Measurements from ENCODE around the gene C1QTNF12.
A peak's percentile ranks its signal among the peaks of the same experiment; 100 is the strongest.

C1QTNF12 gene

GRCh38 chr1:1246577-1247340 lies at the start of gene C1QTNF12:
Gene C1QTNF12 (minus strand): TSS chr1:1246722. CDS start chr1:1246690, 32 bp downstream.
- Histone ChIP-seq H3K4me1 (ENCODE audit: control insufficient read depth, insufficient read depth, low read length) (no peaks in the 10 kb centered on the region), H3K9me3 (ENCODE audit: control insufficient read depth, low read length) (no peaks in the 10 kb centered on the region), H3K36me3 (ENCODE audit: control insufficient read depth, insufficient read depth, low read length, severe bottlenecking) (no peaks in the 10 kb centered on the region), H3K27me3 (replicated peaks; ENCODE audit: control insufficient read depth, insufficient read depth, low read length) (no peaks in the 10 kb centered on the region), H3K9ac (ENCODE audit: low read length) (no peak within 1 kb of the TSS), H3K4me3 (ENCODE audit: low read length) (no peak within 1 kb of the TSS)
- DNase-seq (ENCODE audit: low read depth): no peak

GRCh38 chr1:1295154-1295923 lies 48.8 kb upstream of the C1QTNF12 start:
- Histone ChIP-seq H3K36me3 (ENCODE audit: control insufficient read depth, insufficient read depth, low read length, severe bottlenecking) (peaks cover 9% of the 10 kb centered on the region), H3K4me1 (ENCODE audit: control insufficient read depth, insufficient read depth, low read length) (no peaks in the 10 kb centered on the region), H3K9ac (ENCODE audit: low read length) (no peak overlapping the region), H3K4me3 (ENCODE audit: low read length) (no peak overlapping the region), H3K9me3 (ENCODE audit: control insufficient read depth, low read length) (no peaks in the 10 kb centered on the region), H3K27me3 (replicated peaks; ENCODE audit: control insufficient read depth, insufficient read depth, low read length) (peaks cover 3% of the 10 kb centered on the region)
- DNase-seq (ENCODE audit: low read depth): no peak

DNA sequence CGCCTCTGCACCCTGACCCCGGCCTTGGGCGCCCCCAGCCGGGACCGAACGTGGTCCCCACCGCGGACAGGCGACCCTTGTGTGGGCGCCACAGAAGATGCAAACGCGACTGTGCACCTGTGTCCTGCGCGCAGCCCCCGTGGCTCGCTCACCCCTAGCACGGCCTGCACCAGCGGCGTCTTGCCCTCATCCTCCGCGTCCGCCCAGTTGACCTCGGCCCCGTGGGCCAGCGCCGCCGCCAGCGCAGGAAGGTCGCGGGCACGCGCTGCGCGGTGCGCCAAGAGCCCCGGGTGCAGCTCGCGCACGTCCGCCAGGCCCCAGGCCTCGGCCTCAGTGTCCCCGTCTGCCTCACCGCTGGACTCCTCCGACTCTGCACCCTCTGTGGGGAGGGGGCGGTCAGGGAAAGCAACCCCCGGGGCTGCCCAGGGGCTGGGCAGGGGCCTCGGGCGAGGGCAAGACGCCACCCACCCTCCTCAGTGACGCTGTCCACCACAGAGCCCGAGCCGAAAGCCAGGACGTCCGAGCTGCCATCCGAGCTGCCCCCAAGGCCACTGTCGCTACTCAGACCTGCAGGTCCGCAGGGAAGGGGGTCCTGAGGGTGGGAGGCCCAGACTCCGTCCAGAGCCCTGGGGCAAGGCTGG lies 47.8 kb upstream of the C1QTNF12 start:
- Histone ChIP-seq H3K4me3 (ENCODE audit: low read length) (no peak overlapping the region), H3K4me1 (ENCODE audit: control insufficient read depth, insufficient read depth, low read length) (no peaks in the 10 kb centered on the region), H3K27me3 (replicated peaks; ENCODE audit: control insufficient read depth, insufficient read depth, low read length) (peaks cover 3% of the 10 kb centered on the region)

GRCh38 chr1:1293263-1294249 lies 47.0 kb upstream of the C1QTNF12 start:
- no peak for DNase-seq (ENCODE audit: low read depth)
- H3K4me3 ChIP-seq (ENCODE audit: low read length): no peak overlapping the region
- no peaks in the 10 kb centered on the region for H3K9me3 ChIP-seq (ENCODE audit: control insufficient read depth, low read length)
- peaks cover 9% of the 10 kb centered on the region for H3K36me3 ChIP-seq (ENCODE audit: control insufficient read depth, insufficient read depth, low read length, severe bottlenecking)
- no peaks in the 10 kb centered on the region for H3K4me1 ChIP-seq (ENCODE audit: control insufficient read depth, insufficient read depth, low read length)
- H3K9ac ChIP-seq (ENCODE audit: low read length): no peak overlapping the region
- H3K27me3 ChIP-seq (replicated peaks; ENCODE audit: control insufficient read depth, insufficient read depth, low read length): peaks cover 3% of the 10 kb centered on the region

More for the DNA sequence above, 47.8 kb upstream of the C1QTNF12 start:
- no peak for DNase-seq (ENCODE audit: low read depth)
- peaks cover 9% of the 10 kb centered on the region for H3K36me3 ChIP-seq (ENCODE audit: control insufficient read depth, insufficient read depth, low read length, severe bottlenecking)
- H3K9me3 ChIP-seq (ENCODE audit: control insufficient read depth, low read length): no peaks in the 10 kb centered on the region
- H3K9ac ChIP-seq (ENCODE audit: low read length): no peak overlapping the region

- no peaks in the 10 kb centered on the region for H3K4me1 ChIP-seq (ENCODE audit: control insufficient read depth, insufficient read depth, low read length)
- H3K27me3 ChIP-seq (replicated peaks; ENCODE audit: control insufficient read depth, insufficient read depth, low read length): peaks cover 3% of the 10 kb centered on the region
- no peaks in the 10 kb centered on the region for H3K9me3 ChIP-seq (ENCODE audit: control insufficient read depth, low read length)
- H3K9ac ChIP-seq (ENCODE audit: low read length): no peak overlapping the region
- DNase-seq (ENCODE audit: low read depth): no peak
- no peak overlapping the region for H3K4me3 ChIP-seq (ENCODE audit: low read length)
- H3K36me3 ChIP-seq (ENCODE audit: control insufficient read depth, insufficient read depth, low read length, severe bottlenecking): peaks cover 9% of the 10 kb centered on the region
Measured at GRCh38 chr1:1292851-1293250, 46.3 kb upstream of the C1QTNF12 start.

- Histone ChIP-seq H3K27me3 (replicated peaks; ENCODE audit: control insufficient read depth, insufficient read depth, low read length) (peaks cover 3% of the 10 kb centered on the region), H3K9ac (ENCODE audit: low read length) (no peak overlapping the region), H3K4me3 (ENCODE audit: low read length) (no peak overlapping the region), H3K4me1 (ENCODE audit: control insufficient read depth, insufficient read depth, low read length) (no peaks in the 10 kb centered on the region), H3K36me3 (ENCODE audit: control insufficient read depth, insufficient read depth, low read length, severe bottlenecking) (peaks cover 7% of the 10 kb centered on the region), H3K9me3 (ENCODE audit: control insufficient read depth, low read length) (no peaks in the 10 kb centered on the region)
- no peak for DNase-seq (ENCODE audit: low read depth)
Measured at GRCh38 chr1:1292442-1292779, 45.9 kb upstream of the C1QTNF12 start.

DNA sequence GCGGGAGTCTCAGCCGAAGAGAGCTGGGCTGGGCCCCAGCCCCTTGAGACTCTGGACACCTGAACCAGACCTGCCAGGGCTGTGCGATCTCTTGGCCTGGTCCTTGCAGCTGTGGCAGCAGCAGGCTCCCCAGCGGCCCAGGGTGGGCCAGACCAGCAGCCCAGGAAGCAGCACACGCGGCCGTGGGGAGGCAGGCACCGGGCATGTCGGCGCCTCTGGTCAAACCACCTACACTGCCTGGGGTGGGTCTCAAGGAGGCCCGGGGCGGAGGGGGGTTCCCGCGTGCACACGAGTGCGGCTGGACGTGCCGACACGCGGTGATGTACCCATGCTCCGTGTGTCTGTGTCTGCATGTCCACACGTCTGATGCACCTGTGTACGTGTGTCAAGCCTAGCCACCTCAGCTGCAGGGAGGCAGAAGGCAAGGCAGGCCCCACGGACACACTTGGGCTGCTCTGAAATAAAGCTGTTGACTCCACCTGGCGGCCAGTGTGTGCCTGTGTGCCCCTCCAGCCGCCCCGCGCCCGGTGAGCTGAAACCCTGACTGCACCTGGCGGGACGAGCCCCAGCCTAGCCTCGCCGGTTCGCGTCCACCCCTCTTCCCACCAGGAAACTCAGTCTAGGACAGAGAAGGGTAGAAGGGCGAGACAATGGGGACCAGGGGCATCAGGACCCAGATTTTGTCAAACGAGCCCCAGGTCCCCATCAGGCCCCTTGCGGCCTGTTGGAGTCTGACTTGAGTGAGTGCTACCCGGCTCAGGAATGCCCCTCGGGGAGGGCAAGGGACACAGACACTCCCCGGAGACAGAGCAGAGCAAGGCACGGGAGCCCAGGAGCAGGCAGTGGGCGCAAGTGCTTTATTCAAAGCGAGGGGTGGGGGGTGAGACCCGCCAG lies 45.3 kb upstream of the C1QTNF12 start:
- Histone ChIP-seq H3K36me3 (ENCODE audit: control insufficient read depth, insufficient read depth, low read length, severe bottlenecking) (peaks cover 7% of the 10 kb centered on the region), H3K27me3 (replicated peaks; ENCODE audit: control insufficient read depth, insufficient read depth, low read length) (peaks cover 8% of the 10 kb centered on the region), H3K4me3 (ENCODE audit: low read length) (no peak overlapping the region), H3K9me3 (ENCODE audit: control insufficient read depth, low read length) (no peaks in the 10 kb centered on the region), H3K4me1 (ENCODE audit: control insufficient read depth, insufficient read depth, low read length) (no peaks in the 10 kb centered on the region), H3K9ac (ENCODE audit: low read length) (no peak overlapping the region)
- DNase-seq (ENCODE audit: low read depth): peak; percentile 49

GRCh38 chr1:1291023-1291528 lies 44.6 kb upstream of the C1QTNF12 start:
- Histone ChIP-seq H3K9me3 (ENCODE audit: control insufficient read depth, low read length) (no peaks in the 10 kb centered on the region), H3K4me1 (ENCODE audit: control insufficient read depth, insufficient read depth, low read length) (no peaks in the 10 kb centered on the region), H3K36me3 (ENCODE audit: control insufficient read depth, insufficient read depth, low read length, severe bottlenecking) (peaks cover 7% of the 10 kb centered on the region), H3K9ac (ENCODE audit: low read length) (no peak overlapping the region), H3K27me3 (replicated peaks; ENCODE audit: control insufficient read depth, insufficient read depth, low read length) (peaks cover 11% of the 10 kb centered on the region), H3K4me3 (ENCODE audit: low read length) (no peak overlapping the region)
- no peak for DNase-seq (ENCODE audit: low read depth)

GRCh38 chr1:1290238-1290731 lies 43.8 kb upstream of the C1QTNF12 start:
- Histone ChIP-seq H3K36me3 (ENCODE audit: control insufficient read depth, insufficient read depth, low read length, severe bottlenecking) (no peaks in the 10 kb centered on the region), H3K4me3 (ENCODE audit: low read length) (no peak overlapping the region), H3K9me3 (ENCODE audit: control insufficient read depth, low read length) (no peaks in the 10 kb centered on the region), H3K27me3 (replicated peaks; ENCODE audit: control insufficient read depth, insufficient read depth, low read length) (peaks cover 18% of the 10 kb centered on the region), H3K9ac (ENCODE audit: low read length) (no peak overlapping the region), H3K4me1 (ENCODE audit: control insufficient read depth, insufficient read depth, low read length) (no peaks in the 10 kb centered on the region)
- peak; percentile 52 for DNase-seq (ENCODE audit: low read depth)
